K562 (cell line): ENCODE results near the gene SIPA1L2. TPM values are rescaled to one million over a fixed set of nuclear protein-coding genes. Genes with fewer than 3 reads are reported as not detected.

ENCODE experiments used
- ATAC-seq: fragments of 200-7000 bp; cut with Tn5 transposase; 3 replicates; pipeline ENCODE4 v1.9.1; 2020; ENCODE audit warnings: moderate library complexity
- BruUV-seq: library from RNA; stranded (reverse); fragments of 400-500 nt; replicated peaks from 2 replicates; lab custom pipeline; 2021; lab: Mats Ljungman, UMichigan
- CTCF ChIA-PET: fragments of 300-600 bp; formaldehyde crosslinking; extraction: SDS; loops from one replicate; lab custom pipeline; 2021; ENCODE audit warnings: low intra/inter-chr PET ratio; lab: Yijun Ruan, JAX
- POLR2A ChIA-PET: fragments of 300-600, 350-650 bp; sonication (Branson Sonifier 250); formaldehyde crosslinking; extraction: SDS; loops from one replicate; lab custom pipeline; 2021; ENCODE audit warnings: antibody characterized with exemption, inconsistent platforms; lab: Yijun Ruan, JAX
- DNase-seq, 4 experiments: peaks; one replicate each; pipeline versions ENCODE4 v3.0.0 to v3.0.0-alpha.2; 2011 to 2018; ENCODE audit warnings: low spot score in 3 of 4, mixed read lengths in 3 of 4; ENCODE audit errors: extremely low read depth in 1 of 4
- FAIRE-seq: peaks from 2 replicates; lab custom pipeline; 2011; peaks lifted over from hg19 to GRCh38; lab: Jason Lieb, UNC
- H2AFZ ChIP-seq: 2 replicates; pipeline ENCODE4 v1.6.0; 2011; ENCODE audit warnings: low read depth, low read length, control low read depth, inconsistent platforms
- H3K27ac ChIP-seq: fragments of 200-600 bp; 3 replicates; pipeline ENCODE4 v1.8.0; 2011; ENCODE audit warnings: low read depth, mild to moderate bottlenecking, control low read depth, inconsistent platforms, low read length, moderate library complexity, mixed read lengths; ENCODE audit errors: extremely low read depth
- H3K27me3 ChIP-seq, 2 experiments: fragments of 300-600 bp in 1 of 2; 2 replicates in 1 of 2; 3 replicates in 1 of 2; pipeline versions ENCODE4 v1.6.0 to v1.8.0; 2011; ENCODE audit warnings: inconsistent platforms in 2 of 2, low read length in 2 of 2, mild to moderate bottlenecking in 1 of 2, mixed read lengths in 1 of 2, moderate library complexity in 1 of 2; ENCODE audit not compliant: control insufficient read depth in 2 of 2, insufficient read depth in 2 of 2
- H3K36me3 ChIP-seq: fragments of 300-600 bp; 3 replicates; pipeline ENCODE4 v1.8.0; 2011; ENCODE audit warnings: mild to moderate bottlenecking, low read length, inconsistent platforms; ENCODE audit not compliant: control insufficient read depth, insufficient read depth
- H3K4me1 ChIP-seq, 2 experiments: fragments of 200-600 bp in 1 of 2; replicated peaks in 1 of 2; 2 replicates in 1 of 2; 3 replicates in 1 of 2; pipeline versions ENCODE4 v1.5.1 to v1.8.0; 2011; ENCODE audit warnings: inconsistent platforms in 2 of 2, low read length in 2 of 2, mild to moderate bottlenecking in 1 of 2, mixed read lengths in 1 of 2, moderate library complexity in 1 of 2; ENCODE audit not compliant: control insufficient read depth in 2 of 2, insufficient read depth in 2 of 2
- H3K4me2 ChIP-seq: 2 replicates; pipeline ENCODE4 v1.6.1; 2011; ENCODE audit warnings: low read length, control low read depth, inconsistent platforms, mixed read lengths; ENCODE audit not compliant: insufficient read depth
- H3K4me3 ChIP-seq: fragments of 200-600 bp; sonication (generic), shearing (Covaris generic); 2 replicates; pipeline ENCODE4 v1.5.1; 2016; ENCODE audit warnings: control low read depth, inconsistent platforms
- H3K79me2 ChIP-seq: fragments of 200-600 bp; 3 replicates; pipeline ENCODE4 v1.8.0; 2011; ENCODE audit warnings: low read length, inconsistent platforms; ENCODE audit not compliant: control insufficient read depth, insufficient read depth
- H3K9ac ChIP-seq, 2 experiments: 2 replicates each; pipeline versions ENCODE4 v1.6.0 to v1.6.1; 2011; ENCODE audit warnings: low read depth in 2 of 2, low read length in 2 of 2, control low read depth in 1 of 2, inconsistent platforms in 1 of 2, mild to moderate bottlenecking in 1 of 2, mixed read lengths in 1 of 2; ENCODE audit not compliant: insufficient read depth in 1 of 2
- H3K9me1 ChIP-seq: one replicate; pipeline ENCODE4 v1.6.0; 2011; ENCODE audit warnings: inconsistent platforms, mild to moderate bottlenecking, low read length, moderate library complexity; ENCODE audit not compliant: control insufficient read depth, insufficient read depth
- H3K9me3 ChIP-seq: replicated peaks from 2 replicates; pipeline ENCODE4 v1.5.1; 2011; ENCODE audit warnings: low read depth, low read length, inconsistent platforms; ENCODE audit not compliant: control insufficient read depth, insufficient read depth
- H4K20me1 ChIP-seq: replicated peaks from 2 replicates; pipeline ENCODE4 v1.6.1; 2011; ENCODE audit warnings: low read length, inconsistent platforms, mixed read lengths; ENCODE audit not compliant: control insufficient read depth, insufficient read depth
- CREM ChIP-seq: IDR thresholded peaks from 2 replicates; pipeline ENCODE4 v1.6.1; 2014; ENCODE audit warnings: antibody characterized with exemption, low read depth
- FIP1L1 ChIP-seq: fragments of 200-400 bp; formaldehyde crosslinking; IDR thresholded peaks from 2 replicates; pipeline ENCODE4 v1.6.1; 2018; ENCODE audit warnings: mild to moderate bottlenecking, low read depth, low read length; ENCODE audit not compliant: poor library complexity, severe bottlenecking
- FOSL1 ChIP-seq: fragments of 200-800 bp; sonication (Bioruptor generic); conservative IDR thresholded peaks from 2 replicates; pipeline ENCODE4 v1.6.1; 2016; ENCODE audit warnings: missing genetic modification characterization, missing compliant biosample characterization
- HINFP ChIP-seq: fragments of 450-650 bp; conservative IDR thresholded peaks from 2 replicates; pipeline ENCODE4 v1.6.1; 2016; ENCODE audit warnings: missing genetic modification characterization, low read depth, mild to moderate bottlenecking, control low read depth, missing compliant biosample characterization
- NFIX ChIP-seq: fragments of 250-450 bp; sonication (Bioruptor Pico); IDR thresholded peaks from 2 replicates; pipeline ENCODE4 v1.4.0; 2020; ENCODE audit warnings: low read depth, mild to moderate bottlenecking, moderate library complexity
- ZNF324 ChIP-seq: fragments of 250-450 bp; sonication (Bioruptor Pico); IDR thresholded peaks from 2 replicates; pipeline ENCODE4 v1.4.0; 2020; ENCODE audit warnings: mild to moderate bottlenecking
- WGBS: fragments of 100-300 bp; shearing (Covaris generic); methylation state at CpG from one replicate; pipeline ENCODE4 v1.1.6; 2016; ENCODE audit warnings: low coverage, mixed read lengths; ENCODE audit not compliant: insufficient coverage; ENCODE audit errors: missing lambda C conversion rate; 5-methylcytosine and 5-hydroxymethylcytosine counted together
- in situ Hi-C: fragments of 300-500 bp; cut with MboI; formaldehyde crosslinking; loops from 4 replicates; pipeline ENCODE4 v1.15.0; 2018; ENCODE audit warnings: inconsistent platforms, mixed read lengths
- intact Hi-C: fragments of 100-400 bp; cut with micrococcal nuclease; formaldehyde crosslinking; loops from 2 replicates; pipeline ENCODE4 v1.14.2; 2022
- polyA plus RNA-seq, 8 experiments: library from polyadenylated mRNA; depleted of rRNA in 4 of 8; stranded (reverse) in 5 of 8; unstranded in 3 of 8; fragments of >200 nt; fragmentation: Nextera tagmentation in 2 of 8; fragmentation: Illumina TruSeq in 1 of 8; extraction: Ambion mirVana in 2 of 8; extraction: Trizol in 1 of 8; gene quantifications; 2 replicates each; pipeline versions ENCODE4 v1.2.1 to v1.2.3, GENCODE V29; 2011 to 2014; ENCODE audit warnings: inconsistent platforms in 1 of 8, missing spikeins in 1 of 8
- total RNA-seq, 7 experiments: library from RNA; depleted of rRNA in 6 of 7; stranded (reverse); fragments of >200 nt in 6 of 7; fragmentation: Illumina TruSeq in 2 of 7; extraction: Trizol in 2 of 7; gene quantifications; 2 replicates each; pipeline versions ENCODE4 v1.2.1 to v1.2.3, GENCODE V29; 2011 to 2021; ENCODE audit warnings: low replicate concordance in 1 of 7

Gene SIPA1L2
- total and polyA plus RNA-seq, 9 of the 15 experiments (the other 6 are each of a cell fraction or from before 2014, with no cell fraction given), result 0.04 to 0.22 (median 0.06) TPM; not detected in 5

GRCh38 chr1:232610192-232610901 lies 19.6 kb downstream of the SIPA1L2 start:
- DNase-seq (no peak), FAIRE-seq (no peak), ATAC-seq (no peak)
- H3K9ac ChIP-seq, result no peak overlapping the region
- no peaks in the 10 kb centered on the region for H3K9me3 ChIP-seq
- POLR2A ChIA-PET, result no interaction called here
- TF ChIP-seq FIP1L1 (no peak), NFIX (no peak), ZNF324 (CRISPR knock-in tag) (no peak), HINFP (tag) (no peak), FOSL1 (tag) (no peak), CREM (no peak)
- no peaks in the 10 kb centered on the region for H3K9me1 ChIP-seq
- BruUV-seq, result no TSS peak
- 4% methylated on average over 6 of the region's 6 CpGs for WGBS
- H3K36me3 ChIP-seq, result no peaks in the 10 kb centered on the region
- no peak overlapping the region for H3K4me3 ChIP-seq
- no peak overlapping the region for H2AFZ ChIP-seq
- CTCF ChIA-PET, result no interaction called here
- H3K4me1 ChIP-seq, result no peaks in the 10 kb centered on the region
- intact Hi-C loops, result no loop called here
- H4K20me1 ChIP-seq, result no peaks in the 10 kb centered on the region
- in situ Hi-C loops, result no loop called here
- H3K27ac ChIP-seq, result no peak overlapping the region
- H3K79me2 ChIP-seq, result no peaks in the 10 kb centered on the region
- H3K4me2 ChIP-seq, result no peak overlapping the region
- no peaks in the 10 kb centered on the region for H3K27me3 ChIP-seq
